ENCODE results near the gene CNKSR3.

The CNKSR3 gene

DNA sequence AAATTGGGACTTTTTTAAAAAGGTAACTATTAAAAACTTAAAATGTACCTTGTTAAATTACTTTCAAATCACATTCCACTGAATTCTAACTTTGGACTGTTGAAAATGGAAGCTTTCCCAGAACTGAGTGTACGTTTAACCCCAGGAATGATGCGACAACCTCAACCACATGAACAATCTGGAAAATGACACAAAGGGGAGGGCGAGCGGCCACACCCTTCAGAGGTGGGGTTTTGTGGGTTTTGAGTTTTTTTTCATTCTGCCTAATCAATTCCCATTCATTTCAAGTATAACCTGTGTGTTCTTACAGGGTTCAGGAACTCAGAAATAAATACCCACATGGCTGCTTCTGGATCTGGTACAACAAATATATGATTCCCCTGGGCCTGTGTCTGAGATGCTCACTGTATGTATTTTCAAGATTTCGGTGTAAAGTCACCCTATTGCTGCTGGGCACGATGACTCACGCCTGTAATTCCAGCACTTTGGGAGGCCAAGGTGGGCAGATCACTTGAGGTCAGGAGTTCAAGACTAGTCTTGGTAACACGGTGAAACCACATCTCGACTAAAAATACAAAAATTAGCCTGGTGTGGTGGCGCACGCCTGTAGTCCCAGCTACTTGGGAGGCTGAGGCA, 21.6 kb downstream of the CNKSR3 start:
- Histone ChIP-seq H3K9ac (ENCODE audit: low read depth, low read length) (no peak overlapping the region), H3K4me1 (ENCODE audit: control insufficient read depth, insufficient read depth, low read length) (no peaks in the 10 kb centered on the region), H3K27ac (ENCODE audit: low read depth, low read length) (no peak overlapping the region), H3K36me3 (ENCODE audit: control insufficient read depth, insufficient read depth, low read length) (no peaks in the 10 kb centered on the region), H3K4me3 (ENCODE audit: low read depth, low read length) (no peak overlapping the region), H3K27me3 (ENCODE audit: control insufficient read depth, insufficient read depth, low read length) (no peaks in the 10 kb centered on the region), H3K9me3 (ENCODE audit: control insufficient read depth, insufficient read depth, low read length) (no peaks in the 10 kb centered on the region)

GRCh38 chr6:154488248-154488593, 22.3 kb downstream of the CNKSR3 start:
- H3K27ac ChIP-seq (ENCODE audit: low read depth, low read length) = no peak overlapping the region
- H3K27me3 ChIP-seq (ENCODE audit: control insufficient read depth, insufficient read depth, low read length) = no peaks in the 10 kb centered on the region
- no peak overlapping the region for H3K4me3 ChIP-seq (ENCODE audit: low read depth, low read length)
- H3K36me3 ChIP-seq (ENCODE audit: control insufficient read depth, insufficient read depth, low read length) = no peaks in the 10 kb centered on the region
- H3K4me1 ChIP-seq (ENCODE audit: control insufficient read depth, insufficient read depth, low read length) = no peaks in the 10 kb centered on the region
- H3K9me3 ChIP-seq (ENCODE audit: control insufficient read depth, insufficient read depth, low read length) = no peaks in the 10 kb centered on the region
- H3K9ac ChIP-seq (ENCODE audit: low read depth, low read length) = no peak overlapping the region

DNA sequence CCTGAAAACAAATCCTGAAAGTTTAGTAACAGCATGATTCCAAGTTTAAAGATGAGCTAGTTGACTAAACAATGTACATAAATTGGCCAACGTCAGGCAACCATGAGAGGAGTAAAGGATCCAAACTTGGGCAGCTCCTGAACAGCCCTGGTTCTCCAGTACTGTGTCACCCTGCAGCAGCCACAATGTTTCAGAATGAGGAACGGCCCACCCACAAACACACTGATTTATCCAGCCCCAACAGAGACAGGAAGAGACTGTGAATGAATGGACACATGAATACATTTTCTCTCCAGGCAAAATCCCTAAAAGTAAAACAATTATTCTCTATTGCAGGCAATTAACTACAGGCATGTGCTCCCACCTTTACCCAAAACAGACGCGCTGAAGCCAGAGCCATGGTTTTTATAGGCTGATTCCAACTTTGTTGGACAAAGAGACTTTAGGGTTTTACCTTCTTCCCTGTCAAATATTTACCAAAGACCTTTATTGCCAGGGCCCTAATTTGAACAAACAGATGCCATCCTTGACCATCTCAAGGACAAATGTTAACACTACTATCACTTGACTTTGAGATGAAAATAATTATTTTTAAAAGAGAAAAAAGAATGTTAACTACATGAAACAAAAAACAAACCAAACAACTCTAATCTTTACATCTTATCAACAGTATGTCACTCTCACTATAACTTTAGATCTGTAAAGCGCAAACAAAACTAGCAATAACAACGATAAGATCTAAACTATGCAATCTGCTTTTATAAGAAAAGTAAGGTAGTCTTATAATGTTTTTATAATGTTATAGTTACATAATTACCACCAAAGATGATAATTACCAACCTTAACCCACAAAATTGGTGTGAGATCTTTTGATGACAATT, 22.9 kb downstream of the CNKSR3 start:
- H3K9ac ChIP-seq (ENCODE audit: low read depth, low read length) = no peak overlapping the region
- H3K27ac ChIP-seq (ENCODE audit: low read depth, low read length) = no peak overlapping the region
- no peak overlapping the region for H3K4me3 ChIP-seq (ENCODE audit: low read depth, low read length)

GRCh38 chr6:154485815-154486214, 24.7 kb downstream of the CNKSR3 start:
- Histone ChIP-seq H3K27me3 (ENCODE audit: control insufficient read depth, insufficient read depth, low read length) (no peaks in the 10 kb centered on the region), H3K9me3 (ENCODE audit: control insufficient read depth, insufficient read depth, low read length) (no peaks in the 10 kb centered on the region), H3K4me3 (ENCODE audit: low read depth, low read length) (no peak overlapping the region), H3K9ac (ENCODE audit: low read depth, low read length) (no peak overlapping the region), H3K36me3 (ENCODE audit: control insufficient read depth, insufficient read depth, low read length) (no peaks in the 10 kb centered on the region), H3K27ac (ENCODE audit: low read depth, low read length) (no peak overlapping the region), H3K4me1 (ENCODE audit: control insufficient read depth, insufficient read depth, low read length) (no peaks in the 10 kb centered on the region)

More for the DNA sequence above, 22.9 kb downstream of the CNKSR3 start:
- H3K27me3 ChIP-seq (ENCODE audit: control insufficient read depth, insufficient read depth, low read length) = no peaks in the 10 kb centered on the region
- H3K9me3 ChIP-seq (ENCODE audit: control insufficient read depth, insufficient read depth, low read length) = no peaks in the 10 kb centered on the region
- no peaks in the 10 kb centered on the region for H3K4me1 ChIP-seq (ENCODE audit: control insufficient read depth, insufficient read depth, low read length)
- H3K36me3 ChIP-seq (ENCODE audit: control insufficient read depth, insufficient read depth, low read length) = no peaks in the 10 kb centered on the region

DNA sequence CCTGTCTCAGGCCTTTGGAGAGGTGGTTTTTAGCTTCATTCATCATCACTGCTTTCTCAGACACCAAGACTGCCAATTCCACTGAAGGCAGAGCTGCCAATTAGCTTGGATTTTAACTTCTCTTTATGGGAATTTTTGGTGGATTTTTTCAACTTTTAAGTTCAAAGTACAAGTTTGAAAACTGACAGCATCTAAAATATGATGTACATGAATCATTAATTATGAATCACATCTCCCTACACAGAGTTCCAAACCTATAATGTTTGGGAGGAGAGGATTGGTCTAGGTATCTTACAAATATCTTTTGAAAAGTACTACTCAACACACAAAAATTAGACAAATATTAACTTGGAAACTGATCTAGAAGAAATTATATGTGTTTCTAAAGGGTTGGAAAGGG, 25.5 kb downstream of the CNKSR3 start:
- Histone ChIP-seq H3K27ac (ENCODE audit: low read depth, low read length) (no peak overlapping the region), H3K9me3 (ENCODE audit: control insufficient read depth, insufficient read depth, low read length) (no peaks in the 10 kb centered on the region), H3K4me3 (ENCODE audit: low read depth, low read length) (no peak overlapping the region), H3K36me3 (ENCODE audit: control insufficient read depth, insufficient read depth, low read length) (no peaks in the 10 kb centered on the region), H3K9ac (ENCODE audit: low read depth, low read length) (no peak overlapping the region), H3K27me3 (ENCODE audit: control insufficient read depth, insufficient read depth, low read length) (no peaks in the 10 kb centered on the region), H3K4me1 (ENCODE audit: control insufficient read depth, insufficient read depth, low read length) (no peaks in the 10 kb centered on the region; the same call in 1 of the 2 replicates)

DNA sequence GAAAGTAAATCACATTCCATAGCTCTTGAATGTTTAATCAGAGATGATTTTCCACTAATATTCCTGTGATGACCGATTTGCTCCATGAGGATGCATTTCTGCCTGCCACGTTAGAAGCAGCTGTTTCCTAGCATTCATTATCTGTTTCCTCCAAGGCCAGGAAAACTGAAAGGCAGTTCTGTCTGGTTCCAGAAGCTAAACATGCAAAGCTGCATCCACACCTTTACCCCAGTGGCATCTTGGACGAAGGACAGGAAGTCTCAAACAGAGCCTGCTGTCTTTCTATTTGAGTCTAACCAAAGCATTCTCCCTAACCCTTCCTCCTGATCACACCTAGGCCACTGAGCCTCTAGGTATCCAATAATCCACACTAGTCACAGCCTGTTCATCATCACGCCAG, 27.6 kb downstream of the CNKSR3 start:
- no peaks in the 10 kb centered on the region for H3K9me3 ChIP-seq (ENCODE audit: control insufficient read depth, insufficient read depth, low read length)
- H3K4me3 ChIP-seq (ENCODE audit: low read depth, low read length) = no peak overlapping the region
- H3K36me3 ChIP-seq (ENCODE audit: control insufficient read depth, insufficient read depth, low read length) = no peaks in the 10 kb centered on the region
- H3K27me3 ChIP-seq (ENCODE audit: control insufficient read depth, insufficient read depth, low read length) = no peaks in the 10 kb centered on the region
- no peak overlapping the region for H3K9ac ChIP-seq (ENCODE audit: low read depth, low read length)
- H3K4me1 ChIP-seq (ENCODE audit: control insufficient read depth, insufficient read depth, low read length) = no peaks in the 10 kb centered on the region; the same call in 1 of the 2 replicates
- H3K27ac ChIP-seq (ENCODE audit: low read depth, low read length) = no peak overlapping the region

GRCh38 chr6:154481521-154482013, 28.9 kb downstream of the CNKSR3 start:
- Histone ChIP-seq H3K9ac (ENCODE audit: low read depth, low read length) (no peak overlapping the region), H3K36me3 (ENCODE audit: control insufficient read depth, insufficient read depth, low read length) (no peaks in the 10 kb centered on the region), H3K27me3 (ENCODE audit: control insufficient read depth, insufficient read depth, low read length) (no peaks in the 10 kb centered on the region), H3K4me1 (ENCODE audit: control insufficient read depth, insufficient read depth, low read length) (no peaks in the 10 kb centered on the region; the same call in 1 of the 2 replicates), H3K9me3 (ENCODE audit: control insufficient read depth, insufficient read depth, low read length) (no peaks in the 10 kb centered on the region), H3K4me3 (ENCODE audit: low read depth, low read length) (no peak overlapping the region), H3K27ac (ENCODE audit: low read depth, low read length) (no peak overlapping the region)

DNA sequence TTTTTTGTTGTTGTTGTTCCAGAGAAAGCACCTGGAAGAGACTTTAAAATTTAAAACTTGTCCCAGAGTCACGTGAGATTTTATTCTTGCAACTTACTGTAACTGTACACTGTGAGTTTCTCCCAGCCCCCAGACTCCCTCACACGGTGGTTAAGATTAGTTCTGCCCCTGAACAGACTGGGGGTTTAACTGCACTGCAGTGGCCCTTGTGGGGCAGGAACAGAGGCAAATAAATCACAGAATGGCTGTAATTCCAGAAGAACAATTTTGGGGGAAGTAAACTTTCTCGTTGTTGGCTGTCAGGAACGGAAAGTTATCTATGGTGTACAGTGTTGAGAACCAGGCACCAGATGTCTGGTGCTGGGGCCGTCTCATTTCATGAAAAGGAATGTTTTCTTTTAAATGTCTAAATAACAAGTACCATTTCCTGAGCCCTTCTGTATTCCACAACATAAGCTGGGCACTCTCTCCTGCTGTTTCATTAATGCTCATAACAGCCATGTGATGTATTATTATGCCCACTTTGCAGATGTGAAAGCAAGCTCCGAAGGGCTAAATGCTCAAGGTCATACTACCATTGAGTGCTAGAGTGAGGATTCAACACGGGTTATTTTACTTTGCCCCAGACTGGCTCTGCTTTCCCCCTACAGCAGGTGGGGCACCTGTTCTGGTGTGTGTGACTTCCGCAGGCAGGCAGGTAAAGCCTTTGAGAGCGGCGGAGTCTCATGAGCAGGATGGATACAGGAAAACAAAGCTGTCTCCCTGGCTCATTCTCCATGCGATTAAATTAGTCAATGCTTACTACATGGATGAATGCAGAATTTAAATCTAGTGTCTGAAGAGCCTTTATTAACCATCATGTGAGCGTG, 30.5 kb downstream of the CNKSR3 start:
- Histone ChIP-seq H3K9ac (ENCODE audit: low read depth, low read length) (no peak overlapping the region), H3K9me3 (ENCODE audit: control insufficient read depth, insufficient read depth, low read length) (no peaks in the 10 kb centered on the region), H3K4me3 (ENCODE audit: low read depth, low read length) (no peak overlapping the region), H3K36me3 (ENCODE audit: control insufficient read depth, insufficient read depth, low read length) (no peaks in the 10 kb centered on the region), H3K27me3 (ENCODE audit: control insufficient read depth, insufficient read depth, low read length) (no peaks in the 10 kb centered on the region), H3K27ac (ENCODE audit: low read depth, low read length) (no peak overlapping the region), H3K4me1 (ENCODE audit: control insufficient read depth, insufficient read depth, low read length) (no peaks in the 10 kb centered on the region; the same call in 1 of the 2 replicates)

- H3K36me3 ChIP-seq (ENCODE audit: control insufficient read depth, insufficient read depth, low read length) = no peaks in the 10 kb centered on the region
- H3K9me3 ChIP-seq (ENCODE audit: control insufficient read depth, insufficient read depth, low read length) = no peaks in the 10 kb centered on the region
- no peak overlapping the region for H3K27ac ChIP-seq (ENCODE audit: low read depth, low read length)
- no peaks in the 10 kb centered on the region for H3K27me3 ChIP-seq (ENCODE audit: control insufficient read depth, insufficient read depth, low read length)
- no peaks in the 10 kb centered on the region; the same call in 1 of the 2 replicates for H3K4me1 ChIP-seq (ENCODE audit: control insufficient read depth, insufficient read depth, low read length)
- no peak overlapping the region for H3K9ac ChIP-seq (ENCODE audit: low read depth, low read length)
- no peak overlapping the region for H3K4me3 ChIP-seq (ENCODE audit: low read depth, low read length)
Observed at GRCh38 chr6:154479351-154479769, 31.1 kb downstream of the CNKSR3 start.

GRCh38 chr6:154478701-154479060, 31.8 kb downstream of the CNKSR3 start:
- H3K27ac ChIP-seq (ENCODE audit: low read depth, low read length) = no peak overlapping the region
- no peaks in the 10 kb centered on the region for H3K36me3 ChIP-seq (ENCODE audit: control insufficient read depth, insufficient read depth, low read length)
- no peak overlapping the region for H3K4me3 ChIP-seq (ENCODE audit: low read depth, low read length)
- no peaks in the 10 kb centered on the region; the same call in 1 of the 2 replicates for H3K4me1 ChIP-seq (ENCODE audit: control insufficient read depth, insufficient read depth, low read length)
- no peaks in the 10 kb centered on the region for H3K9me3 ChIP-seq (ENCODE audit: control insufficient read depth, insufficient read depth, low read length)
- H3K27me3 ChIP-seq (ENCODE audit: control insufficient read depth, insufficient read depth, low read length) = no peaks in the 10 kb centered on the region
- no peak overlapping the region for H3K9ac ChIP-seq (ENCODE audit: low read depth, low read length)
